CD4-positive, alpha-beta T cell treated with Interleukin-6 at 100 ng/mL for 8 hours (primary cell): Measurements from ENCODE around the gene HIVEP3.

Experiments used
- DNase-seq: peaks from one replicate; pipeline ENCODE4 v3.0.0-alpha.2; 2020; ENCODE audit warnings: mixed read lengths, low spot score

HIVEP3 gene

DNA sequence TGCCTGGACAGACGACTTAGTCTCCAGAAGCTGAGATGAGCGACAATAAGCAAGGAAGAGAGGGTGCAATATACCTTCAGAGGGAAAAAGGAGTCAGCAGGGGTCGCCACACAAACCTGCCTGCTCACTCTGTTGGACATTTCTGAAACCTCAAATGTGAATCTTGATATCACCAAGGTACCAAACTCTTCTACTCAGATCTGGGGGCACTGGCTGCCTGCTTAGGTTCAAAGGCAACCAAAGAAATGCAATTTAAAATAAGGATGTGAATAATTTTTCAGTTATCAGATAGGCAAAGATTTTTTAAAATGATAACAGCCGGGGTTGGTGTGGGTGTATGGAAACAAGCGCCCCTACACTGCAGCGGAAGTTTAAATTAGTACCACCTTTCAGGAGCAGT is 164.2 kb downstream of the HIVEP3 start:
- no peak for DNase-seq

GRCh38 chr1:41752514-41753170 is 166.1 kb downstream of the HIVEP3 start:
- no peak for DNase-seq

- no peak for DNase-seq
Observed at GRCh38 chr1:41751804-41752513, 166.8 kb downstream of the HIVEP3 start.

- DNase-seq = no peak
Observed at GRCh38 chr1:41749991-41750745, 168.6 kb downstream of the HIVEP3 start.

DNA sequence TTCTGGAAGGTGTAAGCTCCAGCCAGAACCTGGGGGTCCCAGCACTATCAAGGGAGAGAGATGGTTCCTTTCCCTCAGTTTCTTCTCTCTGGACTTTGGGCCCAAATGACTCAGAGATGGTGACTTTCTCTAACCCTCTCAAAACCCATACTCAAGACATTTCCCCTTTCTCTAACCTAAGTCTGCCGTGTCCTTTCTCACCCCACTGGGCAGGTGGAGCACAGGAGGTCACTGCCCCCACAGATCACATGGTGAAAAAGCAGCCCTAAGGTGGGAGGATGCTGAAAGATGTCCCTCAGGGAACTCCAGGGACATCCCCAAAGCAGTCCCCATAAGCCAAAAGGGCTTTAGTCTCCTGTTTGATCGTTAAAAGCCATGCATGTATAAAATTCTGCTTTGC is 173.7 kb downstream of the HIVEP3 start:
- no peak for DNase-seq

DNA sequence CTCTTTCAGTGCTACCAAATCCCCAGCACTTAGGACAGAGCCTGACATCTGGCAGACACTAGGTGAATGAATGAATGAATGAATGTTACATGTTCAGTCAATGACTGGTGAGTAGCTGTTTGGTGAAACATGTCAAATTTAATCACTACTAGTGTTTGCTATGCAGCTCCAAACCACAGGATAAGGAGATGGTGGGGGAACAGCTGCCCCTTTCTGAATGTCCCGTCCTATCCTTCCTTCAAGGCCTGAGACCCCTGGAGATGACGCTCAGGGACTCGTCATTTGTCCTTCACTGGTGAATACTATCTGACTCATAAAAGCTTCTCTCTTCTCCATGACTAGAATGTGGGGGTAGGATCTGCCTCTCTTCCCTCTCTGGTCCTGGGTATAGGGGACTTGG is 175.4 kb downstream of the HIVEP3 start:
- no peak for DNase-seq

GRCh38 chr1:41742219-41742618 is 176.5 kb downstream of the HIVEP3 start:
- DNase-seq = no peak

DNA sequence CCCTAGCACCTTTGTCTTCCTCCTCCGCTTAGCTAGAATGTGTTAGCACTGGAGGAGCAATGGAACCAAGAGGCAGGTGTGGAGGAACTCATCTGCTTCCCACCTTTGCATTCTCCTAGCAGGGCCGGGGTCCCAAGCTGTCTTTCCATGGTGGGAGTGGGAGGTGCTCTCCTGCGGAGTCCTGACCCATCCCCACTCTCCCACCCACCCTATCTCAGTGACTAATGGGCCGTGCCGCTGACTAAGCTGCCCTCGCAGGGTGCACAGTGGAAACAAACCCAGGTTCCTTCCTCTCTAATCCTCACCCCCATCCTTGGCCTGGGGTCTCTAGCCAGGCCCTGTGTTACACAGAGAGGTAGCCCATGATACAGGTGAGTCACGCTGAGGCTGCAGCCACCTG is 177.5 kb downstream of the HIVEP3 start:
- no peak for DNase-seq

DNA sequence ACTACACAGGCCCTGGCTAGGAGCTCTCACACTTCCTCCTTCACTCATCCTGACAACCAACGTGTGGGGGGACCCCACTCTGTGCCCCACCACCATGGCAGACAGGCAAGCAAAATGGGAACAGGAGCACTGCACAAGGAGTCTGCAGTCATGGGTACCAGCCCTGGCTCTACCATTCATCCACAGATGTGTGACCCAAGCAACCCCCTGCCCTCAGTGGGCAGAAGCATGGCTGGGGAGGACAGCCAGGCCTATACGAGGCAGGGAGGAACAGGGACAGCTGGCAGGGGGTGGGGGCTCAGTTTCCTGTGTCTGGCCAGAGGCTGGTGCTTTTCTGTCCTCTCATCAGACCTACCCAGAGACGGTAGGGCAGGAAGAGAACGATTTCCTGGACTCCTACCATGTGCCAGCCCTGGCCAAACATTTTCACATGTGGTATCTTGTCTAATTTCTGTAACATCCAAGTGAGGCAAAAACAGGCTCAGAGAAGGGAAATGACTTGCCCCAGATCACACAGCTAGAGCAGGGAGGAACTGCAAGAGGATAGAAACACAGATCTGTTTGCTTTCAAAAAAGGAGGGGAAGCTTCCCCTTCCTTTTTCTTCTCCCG is 178.0 kb downstream of the HIVEP3 start:
- no peak for DNase-seq

GRCh38 chr1:41740058-41740457 is 178.7 kb downstream of the HIVEP3 start:
- DNase-seq = no peak

- peak; percentile 63 for DNase-seq
Observed at GRCh38 chr1:41739061-41739955, 179.4 kb downstream of the HIVEP3 start.

DNA sequence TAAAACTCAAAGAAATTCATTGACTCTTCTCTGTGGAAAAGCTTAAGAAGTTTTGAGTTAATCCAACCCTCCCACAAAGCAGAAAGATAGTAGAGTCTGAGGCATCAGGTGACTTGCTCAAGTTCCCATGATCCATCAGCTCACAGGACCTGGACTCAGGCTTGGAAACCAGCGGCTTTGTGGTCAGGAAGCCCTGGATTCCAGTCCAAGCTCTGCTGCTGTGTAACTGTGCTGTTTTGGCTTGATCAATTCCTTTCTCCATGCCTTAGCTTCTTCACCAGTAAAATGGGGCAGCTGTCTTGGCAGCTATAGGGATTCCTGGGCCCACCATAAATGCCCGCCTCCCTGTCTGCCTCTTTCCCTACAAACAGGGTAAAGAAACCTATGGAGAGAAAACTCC is 180.2 kb downstream of the HIVEP3 start:
- no peak for DNase-seq

DNA sequence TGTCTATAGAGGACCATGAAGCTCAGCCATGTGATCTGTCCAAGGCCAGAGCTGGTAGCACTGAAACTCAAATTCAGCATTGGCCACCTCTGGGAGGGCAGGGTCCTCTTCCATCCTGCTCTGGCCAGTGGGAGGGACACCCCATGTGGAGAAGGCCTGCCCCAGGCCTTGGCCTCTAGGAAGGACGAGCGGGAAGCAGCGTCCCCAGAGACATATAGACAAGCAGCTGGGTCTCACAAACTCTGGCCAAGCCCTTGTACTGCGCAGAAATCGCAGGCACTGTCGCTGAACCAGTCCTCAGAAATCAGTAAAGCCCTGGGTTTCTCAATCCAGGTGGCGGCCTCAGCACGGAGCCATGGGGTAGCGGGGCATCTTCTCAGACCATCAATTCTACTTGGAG is 180.7 kb downstream of the HIVEP3 start:
- DNase-seq = no peak

GRCh38 chr1:41735631-41736260 is 183.0 kb downstream of the HIVEP3 start:
- no peak for DNase-seq

DNA sequence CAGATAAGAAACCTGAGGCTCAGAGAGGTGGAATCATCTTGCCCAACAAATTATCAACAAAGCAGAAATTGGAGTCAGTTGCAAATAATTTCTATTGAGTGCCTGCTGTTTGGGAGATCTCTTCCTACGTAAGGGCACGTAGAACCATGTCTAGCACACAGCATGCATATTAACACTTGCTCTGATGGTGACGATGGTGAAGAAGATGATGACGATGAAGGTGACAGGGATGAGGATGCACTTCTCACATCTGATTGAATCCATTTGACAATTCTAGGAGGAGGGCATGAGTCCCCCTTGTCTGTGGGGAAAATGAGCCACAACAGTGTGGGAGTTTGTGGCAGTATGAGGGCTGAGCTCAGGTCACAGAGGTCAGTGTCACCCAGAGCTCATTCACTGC is 183.6 kb downstream of the HIVEP3 start:
- no peak for DNase-seq

DNA sequence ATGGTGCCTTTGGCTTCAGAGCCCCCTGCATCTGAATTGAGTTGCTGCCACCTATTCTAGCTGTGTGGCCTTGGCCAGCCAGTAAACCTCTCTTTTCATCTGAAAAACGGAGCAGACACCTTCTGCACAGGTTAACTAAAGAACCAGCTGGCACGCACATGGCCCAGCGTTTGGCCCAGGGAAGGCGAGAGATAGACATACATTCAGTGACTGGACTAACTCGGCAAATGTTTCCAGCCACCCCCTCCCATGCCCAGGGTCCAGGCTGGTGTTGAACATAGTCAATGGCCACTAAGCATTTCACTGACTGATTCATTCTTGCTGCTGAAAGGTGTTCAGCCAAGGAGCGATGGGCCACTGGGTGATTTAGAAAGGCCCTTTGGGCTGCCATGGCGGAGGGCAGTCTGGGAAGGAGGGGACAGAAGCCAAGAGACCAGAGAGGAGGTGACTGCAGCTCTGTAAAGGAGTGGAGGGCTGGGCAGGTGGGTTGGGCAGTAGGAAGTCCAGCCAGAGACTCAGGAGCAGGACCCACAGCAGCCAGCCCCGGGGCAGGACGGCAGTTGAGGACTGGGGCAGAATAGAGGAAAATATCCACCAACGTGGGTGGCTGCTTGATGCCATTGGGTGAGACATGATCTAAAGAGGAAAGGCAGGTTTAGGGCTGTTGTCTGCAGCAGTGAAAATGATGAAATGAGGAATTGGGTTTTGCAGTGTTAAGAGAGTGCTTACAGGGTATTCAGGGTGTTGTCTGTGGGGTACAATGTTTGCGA is 184.3 kb downstream of the HIVEP3 start:
- DNase-seq = no peak

GRCh38 chr1:41733725-41734124 is 185.0 kb downstream of the HIVEP3 start:
- DNase-seq = no peak

DNA sequence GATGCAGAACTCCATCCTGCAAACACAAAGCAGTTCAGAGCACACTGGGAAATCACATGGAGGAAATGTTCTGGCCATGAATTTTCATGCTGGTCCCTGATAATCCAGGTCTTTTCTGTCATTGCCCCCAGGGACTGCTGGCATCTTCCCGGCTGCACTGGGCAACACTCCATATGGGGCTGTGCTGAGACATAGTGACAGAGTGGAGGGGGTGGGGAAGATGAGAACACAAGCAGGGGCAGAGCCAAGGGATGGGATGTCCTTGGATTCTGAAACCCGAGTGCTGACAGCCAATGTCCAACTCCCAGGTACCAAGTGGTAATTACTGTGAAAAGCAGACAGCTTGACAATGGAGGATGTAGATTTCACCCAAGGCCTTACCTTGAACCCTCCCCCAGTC is 185.7 kb downstream of the HIVEP3 start:
- DNase-seq = no peak

DNA sequence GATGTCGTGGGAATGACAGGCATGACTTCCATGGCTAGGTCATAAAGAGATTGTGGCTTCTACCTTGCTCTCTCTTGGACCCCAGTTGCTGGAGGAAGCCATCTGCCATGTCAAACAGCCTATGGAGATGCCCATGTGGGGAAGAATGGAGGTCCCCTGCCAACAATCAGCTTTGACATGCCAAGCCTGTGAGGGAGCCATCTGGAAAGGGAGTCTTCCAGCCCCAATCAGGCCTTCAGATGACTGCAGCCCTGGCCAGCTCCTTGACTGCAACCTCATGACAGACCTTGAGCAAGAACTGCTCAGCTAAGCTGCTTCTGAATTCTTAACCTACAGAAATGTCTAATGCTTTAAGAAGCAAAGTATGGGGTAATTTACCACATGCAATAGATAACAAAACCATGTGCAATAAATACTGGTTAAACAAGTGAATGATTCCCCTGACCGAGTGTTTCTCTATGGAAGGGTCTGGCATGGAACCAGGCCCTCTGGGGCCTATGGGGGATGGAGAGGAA is 187.1 kb downstream of the HIVEP3 start:
- DNase-seq = no peak

DNA sequence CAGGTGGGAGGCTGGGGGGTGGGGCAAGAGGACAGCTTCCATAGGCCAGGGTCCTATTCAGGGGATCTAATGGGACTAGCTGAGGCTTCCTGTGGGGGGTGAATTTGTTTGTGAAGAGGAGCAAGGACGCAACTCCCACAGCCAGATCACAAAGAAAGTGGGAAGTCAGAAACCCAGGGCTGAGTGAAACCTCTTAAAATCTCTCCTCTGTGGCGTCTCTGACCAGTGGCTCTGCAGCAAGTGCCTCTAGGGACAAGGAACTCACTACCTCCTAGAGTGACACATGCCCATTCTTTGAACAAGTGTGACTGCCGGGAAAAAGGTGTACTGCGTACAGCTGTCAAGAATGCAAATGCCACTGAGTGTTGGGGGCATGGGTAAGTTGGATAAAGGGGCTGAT is 187.9 kb downstream of the HIVEP3 start:
- DNase-seq = no peak
